Parathyroid adenoma (tissue), 2 donors: ENCODE results near the gene LNPEP.

ENCODE experiments used
- H2AFZ ChIP-seq: fragments of 300-600 bp; sonication (generic); one replicate; pipeline ENCODE4 v1.7.0; 2017; ENCODE audit warnings: antibody characterized with exemption, mild to moderate bottlenecking
- H3K27ac ChIP-seq: fragments of 300-600 bp; sonication (generic); one replicate; pipeline ENCODE4 v1.7.0; 2017
- H3K27me3 ChIP-seq: fragments of 300-600 bp; sonication (generic); one replicate; pipeline ENCODE4 v1.7.0; 2017; ENCODE audit warnings: low read length; ENCODE audit not compliant: control insufficient read depth, insufficient read depth
- H3K36me3 ChIP-seq: fragments of 300-600 bp; sonication (generic); one replicate; pipeline ENCODE4 v1.7.0; 2017; ENCODE audit warnings: low read length; ENCODE audit not compliant: control insufficient read depth, insufficient read depth
- H3K4me1 ChIP-seq: fragments of 300-600 bp; sonication (generic); one replicate; pipeline ENCODE4 v1.7.0; 2017; ENCODE audit warnings: control low read depth
- H3K4me2 ChIP-seq: fragments of 300-600 bp; sonication (generic); one replicate; pipeline ENCODE4 v1.7.0; 2017; ENCODE audit warnings: low read length
- H3K4me3 ChIP-seq: fragments of 300-600 bp; sonication (generic); one replicate; pipeline ENCODE4 v1.7.0; 2017; ENCODE audit warnings: low read depth, low read length
- H3K79me2 ChIP-seq: fragments of 300-600 bp; sonication (generic); one replicate; pipeline ENCODE4 v1.7.0; 2017; ENCODE audit warnings: control low read depth
- H3K9ac ChIP-seq: fragments of 300-600 bp; sonication (generic); one replicate; pipeline ENCODE4 v1.7.0; 2017; ENCODE audit warnings: mild to moderate bottlenecking
- H3K9me3 ChIP-seq: fragments of 300-600 bp; sonication (generic); one replicate; pipeline ENCODE4 v1.7.0; 2017; ENCODE audit warnings: low read length; ENCODE audit not compliant: control insufficient read depth
- TF ChIP-seq, protein P1 (sequence below): fragments of 300-600 bp; sonication (generic); IDR thresholded peaks from one replicate; pipeline ENCODE4 v1.7.0; 2017; ENCODE audit warnings: antibody characterized with exemption, mild to moderate bottlenecking
- donor health status: primary hyperparathyroidism.

LNPEP gene

GRCh38 chr5:97065475-97065874 is 129.6 kb downstream of the LNPEP start:
- Histone ChIP-seq H3K4me1 (no peaks in the 10 kb centered on the region), H3K9me3 (no peaks in the 10 kb centered on the region), H3K36me3 (no peaks in the 10 kb centered on the region), H3K79me2 (no peaks in the 10 kb centered on the region), H2AFZ (no peak overlapping the region), H3K4me2 (no peak overlapping the region), H3K9ac (no peak overlapping the region), H3K4me3 (no peak overlapping the region), H3K27ac (no peak overlapping the region), H3K27me3 (no peaks in the 10 kb centered on the region)
- TF ChIP-seq, protein P1, sequence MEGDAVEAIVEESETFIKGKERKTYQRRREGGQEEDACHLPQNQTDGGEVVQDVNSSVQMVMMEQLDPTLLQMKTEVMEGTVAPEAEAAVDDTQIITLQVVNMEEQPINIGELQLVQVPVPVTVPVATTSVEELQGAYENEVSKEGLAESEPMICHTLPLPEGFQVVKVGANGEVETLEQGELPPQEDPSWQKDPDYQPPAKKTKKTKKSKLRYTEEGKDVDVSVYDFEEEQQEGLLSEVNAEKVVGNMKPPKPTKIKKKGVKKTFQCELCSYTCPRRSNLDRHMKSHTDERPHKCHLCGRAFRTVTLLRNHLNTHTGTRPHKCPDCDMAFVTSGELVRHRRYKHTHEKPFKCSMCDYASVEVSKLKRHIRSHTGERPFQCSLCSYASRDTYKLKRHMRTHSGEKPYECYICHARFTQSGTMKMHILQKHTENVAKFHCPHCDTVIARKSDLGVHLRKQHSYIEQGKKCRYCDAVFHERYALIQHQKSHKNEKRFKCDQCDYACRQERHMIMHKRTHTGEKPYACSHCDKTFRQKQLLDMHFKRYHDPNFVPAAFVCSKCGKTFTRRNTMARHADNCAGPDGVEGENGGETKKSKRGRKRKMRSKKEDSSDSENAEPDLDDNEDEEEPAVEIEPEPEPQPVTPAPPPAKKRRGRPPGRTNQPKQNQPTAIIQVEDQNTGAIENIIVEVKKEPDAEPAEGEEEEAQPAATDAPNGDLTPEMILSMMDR, result no peak

DNA sequence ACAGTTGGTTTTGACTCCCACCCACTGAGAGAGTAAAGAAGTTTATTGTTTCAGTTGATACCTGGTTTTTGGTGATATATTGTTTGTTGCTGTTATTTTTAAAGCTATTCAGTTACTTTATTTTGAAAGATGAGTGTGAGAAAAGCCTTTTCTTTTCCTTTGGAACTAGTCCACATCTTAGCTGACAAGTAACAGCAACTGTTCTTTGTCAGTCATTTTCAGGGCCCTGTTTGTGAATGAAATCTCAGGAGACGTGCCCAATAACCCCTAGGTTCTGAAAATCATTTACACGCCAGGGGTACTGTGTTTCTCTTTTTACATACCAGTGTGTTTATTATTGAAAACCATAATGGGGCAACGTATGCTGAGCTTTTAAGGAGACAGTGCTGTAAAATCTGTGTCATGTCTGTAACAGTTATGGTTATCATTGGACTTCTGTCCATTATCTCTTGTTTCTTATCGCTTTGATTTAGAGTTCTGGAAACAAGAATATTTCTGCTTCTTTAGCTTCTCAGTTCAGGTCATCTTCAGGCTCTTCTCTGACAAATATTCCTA is 131.5 kb downstream of the LNPEP start:
- Histone ChIP-seq H3K4me1 (no peaks in the 10 kb centered on the region), H3K4me2 (no peak overlapping the region), H3K4me3 (no peak overlapping the region), H2AFZ (no peak overlapping the region), H3K9me3 (no peaks in the 10 kb centered on the region), H3K79me2 (no peaks in the 10 kb centered on the region), H3K9ac (no peak overlapping the region), H3K36me3 (no peaks in the 10 kb centered on the region), H3K27me3 (no peaks in the 10 kb centered on the region), H3K27ac (no peak overlapping the region)
- TF ChIP-seq, protein P1, result no peak

- Histone ChIP-seq H3K9me3 (no peaks in the 10 kb centered on the region), H3K79me2 (no peaks in the 10 kb centered on the region), H3K9ac (no peak overlapping the region), H2AFZ (no peak overlapping the region), H3K27me3 (no peaks in the 10 kb centered on the region), H3K4me2 (no peak overlapping the region), H3K27ac (no peak overlapping the region), H3K36me3 (no peaks in the 10 kb centered on the region), H3K4me3 (no peak overlapping the region), H3K4me1 (no peaks in the 10 kb centered on the region)
- TF ChIP-seq, protein P1, result no peak
These were observed 134.4 kb downstream of the LNPEP start for GRCh38 chr5:97070234-97070633.

- H3K79me2 ChIP-seq, result no peaks in the 10 kb centered on the region
- no peaks in the 10 kb centered on the region for H3K4me1 ChIP-seq
- H3K27ac ChIP-seq, result no peak overlapping the region
- no peak overlapping the region for H2AFZ ChIP-seq
- no peaks in the 10 kb centered on the region for H3K9me3 ChIP-seq
- H3K27me3 ChIP-seq, result no peaks in the 10 kb centered on the region
- H3K4me2 ChIP-seq, result no peak overlapping the region
- TF ChIP-seq, protein P1, result no peak
- H3K9ac ChIP-seq, result no peak overlapping the region
- H3K4me3 ChIP-seq, result no peak overlapping the region
- H3K36me3 ChIP-seq, result no peaks in the 10 kb centered on the region
These were observed 135.2 kb downstream of the LNPEP start for GRCh38 chr5:97071101-97071500.

DNA sequence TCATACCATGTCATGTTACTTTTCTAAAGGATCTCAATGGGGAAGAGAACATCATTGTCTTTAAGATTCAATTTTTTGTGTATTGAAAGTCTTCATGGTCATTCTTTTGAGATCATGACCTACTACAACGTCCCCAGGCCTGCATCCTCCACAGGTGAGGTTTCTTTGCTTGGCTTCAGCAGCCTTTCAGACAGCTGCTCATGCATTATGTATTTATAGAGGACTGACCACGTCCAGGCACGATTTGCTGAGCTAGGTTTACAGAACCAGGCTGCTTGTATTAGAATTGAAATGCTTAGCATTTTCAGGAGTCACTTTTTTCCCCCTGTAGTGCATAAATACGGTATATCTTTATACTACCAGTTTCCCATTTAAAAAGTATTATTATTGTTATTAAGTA is 136.1 kb downstream of the LNPEP start:
- Histone ChIP-seq H3K9me3 (no peaks in the 10 kb centered on the region), H3K4me1 (no peaks in the 10 kb centered on the region), H2AFZ (no peak overlapping the region), H3K9ac (no peak overlapping the region), H3K4me2 (no peak overlapping the region), H3K27ac (no peak overlapping the region), H3K79me2 (no peaks in the 10 kb centered on the region), H3K36me3 (no peaks in the 10 kb centered on the region), H3K4me3 (no peak overlapping the region), H3K27me3 (no peaks in the 10 kb centered on the region)
- TF ChIP-seq, protein P1, result no peak
